HEK293 (cell line): Measurements from ENCODE around the gene SH3BP4.

Source experiments
- CTCF ChIA-PET: fragments of 350-600 bp; formaldehyde crosslinking; extraction: SDS; loops from one replicate; lab custom pipeline; 2021; ENCODE audit warnings: antibody characterized with exemption; lab: Yijun Ruan, JAX
- POLR2A ChIA-PET: fragments of 300-600 bp; formaldehyde crosslinking; extraction: SDS; loops from one replicate; lab custom pipeline; 2020; ENCODE audit warnings: antibody characterized with exemption, inconsistent platforms; lab: Yijun Ruan, JAX
- H3K27ac ChIP-seq: fragments of 200-500 bp; sonication (Bioruptor generic); 2 replicates; pipeline ENCODE4 v1.5.1; 2014; ENCODE audit warnings: low read depth, low read length, control low read depth, inconsistent platforms; ENCODE audit errors: extremely low read depth
- H3K36me3 ChIP-seq, 2 experiments: fragments of 200-500 bp in 1 of 2; sonication (Bioruptor generic) in 1 of 2; 1 replicate in 1 of 2; 2 replicates in 1 of 2; pipeline ENCODE4 v1.5.1; 2014 to 2017; ENCODE audit warnings: inconsistent platforms in 2 of 2, low read length in 2 of 2; ENCODE audit not compliant: control insufficient read depth in 2 of 2, insufficient read depth in 1 of 2
- H3K4me1 ChIP-seq: fragments of 200-500 bp; sonication (Bioruptor generic); 2 replicates; pipeline ENCODE4 v1.5.1; 2014; ENCODE audit warnings: mild to moderate bottlenecking, low read length, inconsistent platforms; ENCODE audit not compliant: control insufficient read depth, insufficient read depth
- H3K4me3 ChIP-seq: 2 replicates; pipeline ENCODE4 v1.5.1; 2011; ENCODE audit warnings: low read depth, mild to moderate bottlenecking, control low read depth, low read length, moderate library complexity
- H3K9me3 ChIP-seq: fragments of 200-500 bp; sonication (Bioruptor generic); 2 replicates; pipeline ENCODE4 v1.5.1; 2014; ENCODE audit warnings: low read depth, low read length, inconsistent platforms; ENCODE audit not compliant: control insufficient read depth, insufficient read depth
- BCL6B ChIP-seq: fragments of 450-650 bp; formaldehyde crosslinking; IDR thresholded peaks from 2 replicates; pipeline ENCODE4 v1.5.1; 2017; ENCODE audit warnings: missing biosample characterization, missing genetic modification characterization
- CTCF ChIP-seq: fragments of 450-650 bp; formaldehyde crosslinking; IDR thresholded peaks from 2 replicates; pipeline ENCODE4 v1.5.1; 2016; ENCODE audit warnings: missing biosample characterization, missing genetic modification characterization
- REPIN1 ChIP-seq: fragments of 450-650 bp; formaldehyde crosslinking; IDR thresholded peaks from 2 replicates; pipeline ENCODE4 v1.5.1; 2017; ENCODE audit warnings: missing biosample characterization, missing genetic modification characterization, low read depth
- REST ChIP-seq: fragments of 450-650 bp; formaldehyde crosslinking; IDR thresholded peaks from 2 replicates; pipeline ENCODE4 v1.5.1; 2016; ENCODE audit warnings: missing biosample characterization, missing genetic modification characterization
- SP7 ChIP-seq: fragments of 450-650 bp; formaldehyde crosslinking; IDR thresholded peaks from 2 replicates; pipeline ENCODE4 v1.5.1; 2016; ENCODE audit warnings: missing biosample characterization, missing genetic modification characterization
- TCF7L2 ChIP-seq: IDR thresholded peaks from 2 replicates; pipeline ENCODE4 v1.6.1; 2011; ENCODE audit warnings: low read depth, mild to moderate bottlenecking, inconsistent platforms, low read length, moderate library complexity, borderline replicate concordance
- ZBTB44 ChIP-seq: fragments of 450-650 bp; IDR thresholded peaks from 2 replicates; pipeline ENCODE4 v1.5.1; 2018; ENCODE audit warnings: missing biosample characterization, mild to moderate bottlenecking, missing genetic modification characterization
- ZBTB6 ChIP-seq: fragments of 450-650 bp; formaldehyde crosslinking; IDR thresholded peaks from 2 replicates; pipeline ENCODE4 v1.5.1; 2017; ENCODE audit warnings: missing biosample characterization, missing genetic modification characterization
- ZFP3 ChIP-seq: fragments of 450-650 bp; formaldehyde crosslinking; IDR thresholded peaks from 2 replicates; pipeline ENCODE4 v1.5.1; 2016; ENCODE audit warnings: low read depth, missing biosample characterization, missing genetic modification characterization
- ZNF112 ChIP-seq: fragments of 450-650 bp; formaldehyde crosslinking; IDR thresholded peaks from 2 replicates; pipeline ENCODE4 v1.5.0; 2017; ENCODE audit warnings: missing biosample characterization, missing genetic modification characterization
- ZNF133 ChIP-seq: fragments of 450-650 bp; formaldehyde crosslinking; IDR thresholded peaks from 2 replicates; pipeline ENCODE4 v1.5.1; 2016; ENCODE audit warnings: missing biosample characterization, missing genetic modification characterization
- ZNF23 ChIP-seq: fragments of 450-650 bp; formaldehyde crosslinking; IDR thresholded peaks from 2 replicates; pipeline ENCODE4 v1.5.1; 2016; ENCODE audit warnings: missing biosample characterization, missing genetic modification characterization, borderline replicate concordance
- ZNF266 ChIP-seq: fragments of 450-650 bp; formaldehyde crosslinking; IDR thresholded peaks from 2 replicates; pipeline ENCODE4 v1.5.1; 2016; ENCODE audit warnings: missing biosample characterization, missing genetic modification characterization, low read depth
- ZNF423 ChIP-seq: fragments of 450-650 bp; formaldehyde crosslinking; IDR thresholded peaks from 2 replicates; pipeline ENCODE4 v1.5.1; 2016; ENCODE audit warnings: missing biosample characterization, missing genetic modification characterization
- ZNF48 ChIP-seq: fragments of 450-650 bp; formaldehyde crosslinking; IDR thresholded peaks from 2 replicates; pipeline ENCODE4 v1.5.1; 2016; ENCODE audit warnings: missing biosample characterization, missing genetic modification characterization
- ZNF529 ChIP-seq: fragments of 450-650 bp; formaldehyde crosslinking; IDR thresholded peaks from 2 replicates; pipeline ENCODE4 v1.5.1; 2017; ENCODE audit warnings: missing genetic modification characterization, missing biosample characterization; ENCODE audit not compliant: insufficient replicate concordance
- ZNF571 ChIP-seq: fragments of 450-650 bp; formaldehyde crosslinking; IDR thresholded peaks from 2 replicates; pipeline ENCODE4 v1.5.0; 2017; ENCODE audit warnings: missing biosample characterization, missing genetic modification characterization
- ZNF585B ChIP-seq: fragments of 450-650 bp; formaldehyde crosslinking; IDR thresholded peaks from 2 replicates; pipeline ENCODE4 v1.5.1; 2016; ENCODE audit warnings: missing biosample characterization, missing genetic modification characterization
- ZNF626 ChIP-seq: fragments of 450-650 bp; sonication (Bioruptor Pico); formaldehyde crosslinking; IDR thresholded peaks from 2 replicates; pipeline ENCODE4 v1.5.1; 2018; ENCODE audit warnings: missing biosample characterization, missing genetic modification characterization, inconsistent platforms
- ZNF654 ChIP-seq: fragments of 450-650 bp; formaldehyde crosslinking; IDR thresholded peaks from 2 replicates; pipeline ENCODE4 v1.5.1; 2016; ENCODE audit warnings: low read depth, missing biosample characterization, missing genetic modification characterization
- ZNF76 ChIP-seq: fragments of 450-650 bp; formaldehyde crosslinking; IDR thresholded peaks from 2 replicates; pipeline ENCODE4; 2016; ENCODE audit warnings: low read depth, missing biosample characterization, missing genetic modification characterization, borderline replicate concordance
- ZNF792 ChIP-seq: fragments of 450-650 bp; formaldehyde crosslinking; IDR thresholded peaks from 2 replicates; pipeline ENCODE4 v1.5.1; 2016; ENCODE audit warnings: missing biosample characterization, missing genetic modification characterization
- ZSCAN18 ChIP-seq: fragments of 450-650 bp; formaldehyde crosslinking; IDR thresholded peaks from 2 replicates; pipeline ENCODE4 v1.5.1; 2016; ENCODE audit warnings: missing biosample characterization, missing genetic modification characterization

Gene SH3BP4

GRCh38 chr2:235055891-235056516 is 104.2 kb downstream of the SH3BP4 start:
- Histone ChIP-seq H3K36me3 (peaks cover 0 to 48% of the 10 kb centered on the region in 2 experiments; a peak in 1 of 3 replicates), H3K4me1 (peaks cover 4% of the 10 kb centered on the region), H3K9me3 (no peaks in the 10 kb centered on the region), H3K4me3 (no peak overlapping the region), H3K27ac (no peak overlapping the region)
- ChIA-PET POLR2A (no interaction called here), CTCF (interaction anchor here (0.6 to 3.6 kb wide), 6 partner anchors 8 to 174 kb away, joined by 3 to 9 read pairs (median 3); no protein-coding TSS in a partner anchor)
- TF ChIP-seq ZNF112 (tag by site-specific recombination) = no peak
- TF ChIP-seq ZSCAN18 (tag by site-specific recombination) = no peak
- no peak for TF ChIP-seq ZNF23 (tag by site-specific recombination)
- TF ChIP-seq ZNF76 (tag by site-specific recombination) = no peak
- TF ChIP-seq CTCF = peak; percentile 56
- no peak for TF ChIP-seq ZNF133
- TF ChIP-seq ZNF585B = no peak
- no peak for TF ChIP-seq REPIN1 (tag by site-specific recombination)
- no peak for TF ChIP-seq ZNF571
- no peak for TF ChIP-seq TCF7L2
- TF ChIP-seq SP7 = no peak
- TF ChIP-seq ZNF654 (tag by site-specific recombination) = peak; percentile 39
- no peak for TF ChIP-seq ZBTB44 (tag by site-specific recombination)
- TF ChIP-seq REST (tag by site-specific recombination) = no peak

GRCh38 chr2:235056768-235057167 is 105.0 kb downstream of the SH3BP4 start:
- no peak overlapping the region for H3K27ac ChIP-seq
- H3K4me3 ChIP-seq = no peak overlapping the region
- H3K4me1 ChIP-seq = no peaks in the 10 kb centered on the region
- peaks cover 0 to 46% of the 10 kb centered on the region in 2 experiments; a peak in 1 of 3 replicates for H3K36me3 ChIP-seq
- ChIA-PET POLR2A (interaction anchor here (0.7 kb wide), 1 partner anchor 175 kb away, joined by 5 read pairs; no protein-coding TSS in a partner anchor), CTCF (interaction anchor here (0.6 to 3.6 kb wide), 5 partner anchors 8 to 881 kb away, joined by 3 to 9 read pairs (median 3); no protein-coding TSS in a partner anchor)
- no peaks in the 10 kb centered on the region for H3K9me3 ChIP-seq
- TF ChIP-seq ZBTB6 (tag by site-specific recombination) (no peak), ZNF48 (tag by site-specific recombination) (no peak), ZNF529 (tag by site-specific recombination) (no peak), BCL6B (tag by site-specific recombination) (no peak), ZFP3 (tag by site-specific recombination) (no peak), ZNF266 (tag by site-specific recombination) (no peak), ZNF654 (tag by site-specific recombination) (no peak), ZNF626 (tag by site-specific recombination) (no peak), ZNF423 (tag by site-specific recombination) (no peak), ZNF792 (tag by site-specific recombination) (no peak)
